GM21423 (cell line): ENCODE data around the gene MS4A5.
"Not testable (repeated sequence)": the region's sequence is repeated elsewhere in the genome, so short reads cannot be mapped to it uniquely, and the experiment has no call there.

ENCODE experiments used
- ATAC-seq: cut with Tn5 transposase; IDR thresholded peaks from one replicate; pipeline ENCODE4 v1.9.1; 2021; ENCODE audit warnings: mild to moderate bottlenecking, moderate library complexity; ENCODE audit not compliant: unreplicated experiment

MS4A5 gene, protein sequence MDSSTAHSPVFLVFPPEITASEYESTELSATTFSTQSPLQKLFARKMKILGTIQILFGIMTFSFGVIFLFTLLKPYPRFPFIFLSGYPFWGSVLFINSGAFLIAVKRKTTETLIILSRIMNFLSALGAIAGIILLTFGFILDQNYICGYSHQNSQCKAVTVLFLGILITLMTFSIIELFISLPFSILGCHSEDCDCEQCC

DNA sequence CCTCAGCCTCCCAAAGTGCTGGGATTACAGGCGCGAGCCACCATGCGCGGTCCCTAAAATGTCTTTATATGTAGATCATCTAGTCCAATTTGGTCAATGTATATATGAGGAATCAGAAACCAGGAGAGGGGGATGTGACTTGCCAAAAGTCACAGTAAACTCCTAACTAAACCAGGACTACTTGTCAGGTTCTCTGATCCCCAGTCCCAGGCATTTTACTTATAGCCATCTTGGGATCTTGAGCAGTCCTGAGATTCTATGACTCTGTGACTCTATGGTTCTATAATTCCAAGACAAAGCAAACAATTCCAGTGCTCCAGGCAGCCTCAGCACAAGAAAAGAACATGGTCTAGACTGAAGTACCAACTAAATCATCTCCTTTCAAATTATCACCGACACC is at the start of gene MS4A5:
Gene MS4A5, plus strand, starts transcription at position 301 of the 400 bp plus-strand sequence. CDS start 103 bp downstream, outside the sequence.
- no peak for ATAC-seq

DNA sequence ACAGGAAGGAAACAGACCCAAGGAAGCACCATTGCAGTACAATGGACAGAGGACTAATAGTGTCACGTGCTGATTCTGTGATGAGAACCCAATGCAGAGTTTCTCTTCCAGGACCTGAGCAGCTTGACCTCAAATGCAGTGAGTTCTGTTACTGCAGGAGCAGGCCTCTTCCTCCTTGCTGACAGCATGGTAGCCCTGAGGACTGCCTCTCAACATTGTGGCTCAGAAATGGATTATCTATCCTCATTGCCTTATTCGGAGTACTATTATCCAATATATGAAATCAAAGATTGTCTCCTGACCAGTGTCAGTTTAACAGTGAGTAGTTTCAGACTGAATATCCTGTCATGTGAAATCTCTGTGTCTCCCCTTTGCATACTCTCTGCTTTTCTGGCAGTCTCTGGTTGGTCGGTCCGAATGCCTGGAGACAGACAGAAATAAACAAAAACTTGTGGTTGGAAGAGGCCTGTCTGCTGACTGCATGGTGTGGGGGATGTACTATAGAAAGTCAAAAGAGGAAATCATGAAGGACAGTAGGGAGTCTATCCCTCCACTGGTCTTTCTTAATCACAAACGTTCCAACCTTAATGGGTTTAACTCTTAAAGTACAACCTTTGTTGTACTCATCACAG is 40.0 kb upstream of the MS4A5 start:
- ATAC-seq: peak; percentile 78

DNA sequence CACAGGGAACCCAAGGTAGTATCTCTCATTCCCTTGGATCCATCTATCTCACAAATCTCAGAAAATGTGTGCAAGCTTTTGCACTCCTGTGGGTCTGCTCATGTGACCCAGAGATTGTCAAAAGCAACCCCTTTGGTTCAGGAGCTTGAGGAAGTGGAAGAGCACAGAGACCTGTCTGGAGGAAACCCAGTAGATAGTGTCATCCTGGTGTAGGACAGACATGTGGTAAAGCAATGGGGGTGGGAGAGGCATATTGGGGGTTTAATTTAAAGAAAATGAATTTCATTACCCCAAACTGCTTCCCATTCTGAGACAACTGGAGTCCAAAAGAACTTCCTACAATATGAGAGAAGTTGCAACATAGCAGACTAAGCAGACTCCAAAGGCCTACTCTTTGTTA is 39.0 kb upstream of the MS4A5 start:
- no peak for ATAC-seq

DNA sequence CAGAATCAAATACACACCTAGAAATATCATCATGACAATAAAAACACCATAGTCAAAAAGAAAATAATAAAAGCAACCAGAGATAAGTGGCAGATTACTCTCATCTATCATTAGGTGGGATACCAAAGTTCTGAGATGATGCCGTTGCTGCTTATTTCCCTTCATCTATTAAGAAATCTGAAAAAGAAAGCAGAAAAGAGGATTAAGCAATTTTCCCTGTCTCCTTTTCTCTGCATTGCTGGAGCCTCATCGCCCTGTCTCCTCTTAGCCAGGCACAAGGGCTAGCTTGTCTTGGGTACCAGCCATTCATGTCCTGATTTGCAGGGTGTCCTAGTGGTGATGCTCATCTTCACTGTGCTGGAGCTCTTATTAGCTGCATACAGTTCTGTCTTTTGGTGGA is 37.0 kb upstream of the MS4A5 start:
- no peak for ATAC-seq

DNA sequence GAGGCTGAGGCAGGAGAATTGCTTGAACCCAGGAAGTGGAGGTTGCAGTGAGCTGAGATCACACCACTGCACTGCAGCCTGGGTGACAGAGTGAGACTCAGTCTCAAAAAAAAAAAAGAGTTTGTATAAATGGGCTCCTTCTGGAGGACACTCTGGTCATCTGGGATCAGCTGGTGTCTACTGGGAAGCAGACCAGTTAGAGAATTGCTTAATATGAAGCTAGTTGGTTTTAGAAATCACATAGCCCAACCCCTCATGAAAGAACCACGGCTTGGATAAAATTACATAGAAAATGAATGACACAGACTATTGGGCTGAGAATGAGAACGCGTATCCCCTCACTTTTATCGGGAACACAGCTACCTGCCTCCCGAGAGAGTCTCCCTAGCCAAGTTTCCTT is 36.4 kb upstream of the MS4A5 start:
- ATAC-seq: no peak

DNA sequence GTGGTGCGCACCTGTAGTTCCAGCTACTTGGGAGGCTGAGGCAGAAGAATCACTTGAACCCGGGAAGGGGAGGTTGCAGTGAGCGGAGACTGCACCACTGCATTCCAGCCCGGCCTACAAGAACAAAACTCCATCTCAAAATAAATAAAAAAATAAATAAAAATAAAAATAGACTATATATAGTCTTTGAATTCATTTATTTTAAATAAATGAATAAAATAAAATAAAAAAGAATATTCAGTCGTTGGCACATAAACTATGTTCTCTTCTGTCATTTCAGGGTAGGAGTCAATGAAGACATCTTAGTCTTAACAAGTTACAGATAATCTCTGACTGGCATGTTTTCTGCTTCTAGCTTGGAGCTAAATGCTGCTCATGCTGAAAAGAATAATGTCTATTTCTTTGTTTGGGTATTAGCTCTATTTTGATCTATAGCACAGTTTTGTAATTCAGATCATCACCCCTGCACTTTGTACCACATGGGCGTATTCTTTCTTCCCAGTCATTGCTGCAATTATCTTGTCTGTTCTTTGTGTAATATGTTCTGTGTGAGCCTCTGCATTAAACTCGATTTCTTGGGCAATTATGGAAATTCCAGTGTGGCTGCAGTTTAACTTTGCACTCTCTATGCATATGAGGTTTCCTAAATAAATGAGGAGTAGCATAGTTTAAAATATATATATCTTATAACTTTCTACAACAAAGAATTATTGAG is 34.5 kb upstream of the MS4A5 start:
- no peak for ATAC-seq

DNA sequence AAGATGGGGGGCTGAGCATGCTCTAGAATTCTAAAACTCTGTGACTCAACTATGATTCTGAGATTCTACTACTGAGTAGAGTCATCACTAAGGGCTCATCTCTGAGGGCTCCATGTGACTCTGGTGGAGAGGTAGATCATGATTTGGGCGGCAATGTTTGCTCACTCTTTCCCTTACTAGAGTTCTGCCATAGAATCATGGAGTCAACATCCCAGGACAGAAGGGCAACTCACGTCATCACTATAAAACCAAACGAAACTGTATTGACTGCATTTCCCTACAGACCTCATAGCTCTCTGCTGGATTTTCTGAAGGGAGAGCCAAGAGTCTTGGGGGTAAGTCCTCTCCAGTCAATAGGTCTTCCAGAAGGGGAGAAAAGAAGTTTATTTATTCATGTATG is 33.0 kb upstream of the MS4A5 start, which contains the start of gene MS4A14:
Gene MS4A14, plus strand, starts transcription at position 78 of the 400 bp plus-strand sequence. Its CDS starts 120 bp downstream, at position 198.
- ATAC-seq: no peak

DNA sequence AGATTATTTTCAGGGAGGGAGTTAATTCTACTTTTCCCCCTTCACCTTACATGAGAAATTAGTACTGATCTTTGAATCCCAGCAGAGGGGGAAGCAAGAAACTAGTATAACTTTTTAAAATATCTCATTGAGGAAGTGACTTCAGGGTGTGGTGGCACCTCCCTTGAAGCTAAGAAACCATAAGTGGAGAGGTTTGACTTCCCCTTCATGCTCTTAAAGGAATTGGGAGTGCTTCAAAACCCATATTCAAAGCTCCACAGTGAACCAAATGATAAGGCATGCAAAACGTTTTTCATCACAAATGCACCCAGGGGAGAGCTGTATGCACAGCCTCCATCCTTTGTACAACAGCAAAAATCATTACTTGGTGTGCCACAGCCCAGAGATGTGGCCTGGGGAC is 32.6 kb upstream of the MS4A5 start:
- no peak for ATAC-seq

DNA sequence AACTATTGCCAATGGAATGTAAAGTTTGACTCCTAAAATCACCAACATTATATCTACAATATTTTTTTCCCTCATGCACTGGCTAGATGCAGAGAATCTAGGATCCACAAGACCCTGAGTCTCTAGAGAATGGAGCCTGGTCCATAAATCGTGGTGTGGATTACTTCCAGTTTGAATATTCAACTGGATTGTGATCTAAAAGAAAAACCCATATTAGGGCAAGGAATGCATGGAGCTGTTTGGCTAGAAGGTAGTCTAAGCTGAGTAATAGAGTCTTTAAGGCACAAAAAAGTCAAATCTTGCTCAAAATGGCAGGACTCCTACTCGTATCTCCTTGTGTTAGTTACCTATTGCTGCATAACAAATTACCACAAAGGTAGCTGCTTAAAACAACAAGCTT is 9.4 kb upstream of the MS4A5 start:
- ATAC-seq: no peak

DNA sequence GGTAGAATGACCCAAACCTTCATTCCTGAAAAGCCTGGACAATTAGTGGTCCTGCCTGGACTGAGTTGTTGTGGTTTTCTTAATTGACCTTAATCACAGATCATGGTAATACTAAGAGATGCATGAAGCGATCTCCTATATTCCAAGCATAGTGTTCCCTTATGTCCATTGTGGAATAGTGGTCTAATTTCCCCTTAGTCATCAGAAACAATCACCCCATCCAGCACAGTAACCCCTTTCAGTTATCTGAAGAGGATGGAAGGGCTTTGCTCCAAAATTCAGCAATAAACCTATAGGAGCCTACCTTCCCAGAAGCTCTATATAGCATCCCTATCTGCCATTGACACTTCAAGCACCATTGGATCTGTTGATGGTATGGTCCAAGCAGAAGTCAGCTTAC is 6.8 kb upstream of the MS4A5 start:
- ATAC-seq: no peak

DNA sequence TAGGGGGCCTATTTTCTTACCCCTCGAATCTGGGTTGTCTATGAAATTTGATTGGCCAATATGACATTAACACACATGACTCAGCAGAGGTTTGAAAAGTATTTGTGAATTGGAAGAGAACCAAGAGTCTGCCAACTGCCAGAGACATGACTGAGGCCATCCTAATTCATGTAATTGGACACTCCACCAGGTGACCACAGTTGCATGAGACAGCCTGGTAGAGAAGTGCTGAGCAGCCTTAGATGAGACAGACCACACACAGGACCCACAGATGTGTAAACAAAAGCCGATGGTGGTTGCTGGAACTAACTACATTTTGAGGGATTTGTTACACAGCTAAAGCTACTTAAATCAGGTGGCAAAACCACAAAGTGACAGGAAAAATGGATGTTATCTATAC is 855 bp upstream of the MS4A5 start:
- ATAC-seq: no peak

DNA sequence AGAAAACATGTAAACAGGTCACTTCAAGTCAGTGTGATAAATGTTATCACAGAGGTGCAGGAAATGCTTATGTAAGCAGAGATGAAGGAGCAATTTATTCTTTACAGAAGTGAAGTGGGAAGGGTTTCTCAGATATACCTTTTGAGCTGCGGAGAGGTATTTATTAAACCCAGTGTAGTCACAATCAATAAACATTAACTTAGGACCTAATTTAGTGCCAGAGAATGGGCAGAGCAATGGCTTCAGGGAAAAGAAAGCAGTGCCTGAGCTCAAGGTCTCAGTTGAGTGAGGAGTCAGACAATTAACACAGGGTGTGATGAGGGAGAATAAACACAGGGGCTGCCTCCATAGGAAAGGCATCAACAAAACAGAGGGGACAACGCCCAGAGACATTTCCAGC is 1.9 kb downstream of the MS4A5 start:
- ATAC-seq: no peak

DNA sequence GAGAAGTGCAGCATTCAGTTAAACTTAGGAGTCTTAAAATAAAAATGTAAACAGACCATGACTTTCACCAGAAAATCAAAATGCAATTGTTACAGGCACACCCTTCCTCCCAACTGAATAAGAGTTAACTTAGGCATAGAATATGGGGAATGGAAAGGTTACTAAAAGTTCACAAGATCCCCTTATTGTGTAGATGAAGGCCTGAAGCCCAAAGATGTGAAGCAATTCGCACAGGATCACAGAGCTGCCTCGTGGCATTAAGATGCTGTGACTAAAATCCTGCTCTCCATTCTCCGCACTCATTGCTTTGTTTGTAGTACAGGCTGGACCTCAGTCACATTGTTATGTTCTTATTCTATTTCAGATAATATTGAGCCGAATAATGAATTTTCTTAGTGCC is 4.0 kb downstream of the MS4A5 start:
- ATAC-seq: no peak

DNA sequence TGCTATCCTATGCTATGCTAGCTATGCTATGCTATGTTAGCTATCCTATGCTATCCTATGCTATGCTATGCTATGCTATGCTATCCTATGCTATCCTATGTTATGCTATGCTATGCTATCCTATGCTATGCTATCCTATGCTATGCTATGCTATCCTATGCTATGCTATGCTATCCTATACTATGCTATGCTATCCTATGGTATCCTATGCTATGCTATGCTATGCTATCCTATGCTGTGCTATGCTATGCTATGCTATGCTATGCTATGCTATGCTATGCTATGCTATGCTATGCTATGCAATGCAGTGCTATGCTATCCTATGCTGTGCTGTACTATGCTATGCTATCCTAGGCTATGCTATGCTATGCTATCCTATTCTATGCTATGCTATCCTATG is 17.7 kb downstream of the MS4A5 start:
- ATAC-seq: no peak

DNA sequence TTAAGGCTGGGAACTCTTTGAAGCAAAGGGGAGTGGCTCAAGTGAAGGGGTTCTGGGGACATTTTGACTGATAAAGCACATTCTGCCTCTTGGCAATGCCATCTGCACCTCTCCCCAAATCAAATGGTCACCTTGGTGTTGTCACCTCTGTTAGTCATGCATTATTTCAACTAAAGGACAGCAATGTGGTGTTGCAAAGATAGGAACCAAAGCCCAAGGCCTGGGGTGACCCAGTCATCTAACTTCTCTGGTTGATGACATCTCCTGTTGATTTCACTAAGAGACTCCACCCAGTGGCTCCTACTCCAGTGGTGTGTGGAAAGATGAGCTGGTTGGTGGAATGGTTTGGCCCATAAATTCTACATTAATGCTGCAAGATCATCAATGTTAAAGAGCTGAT is 18.5 kb downstream of the MS4A5 start:
- no peak for ATAC-seq

DNA sequence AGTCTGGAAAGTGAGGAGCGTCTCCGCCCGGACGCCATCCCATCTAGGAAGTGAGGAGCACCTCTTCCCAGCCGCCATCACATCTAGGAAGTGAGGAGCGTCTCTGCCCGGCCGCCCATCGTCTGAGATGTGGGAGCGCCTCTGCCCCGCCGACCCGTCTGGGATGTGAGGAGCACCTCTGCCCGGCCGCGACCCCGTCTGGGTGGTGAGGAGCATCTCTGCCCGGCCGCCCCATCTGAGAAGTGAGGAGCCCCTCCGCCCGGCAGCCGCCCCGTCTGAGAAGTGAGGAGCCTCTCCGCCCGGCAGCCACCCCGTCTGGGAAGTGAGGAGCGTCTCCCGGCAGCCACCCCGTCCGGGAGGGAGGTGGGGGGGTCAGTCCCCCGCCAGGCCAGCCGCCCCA is 21.8 kb downstream of the MS4A5 start:
- ATAC-seq: not testable (repeated sequence)

DNA sequence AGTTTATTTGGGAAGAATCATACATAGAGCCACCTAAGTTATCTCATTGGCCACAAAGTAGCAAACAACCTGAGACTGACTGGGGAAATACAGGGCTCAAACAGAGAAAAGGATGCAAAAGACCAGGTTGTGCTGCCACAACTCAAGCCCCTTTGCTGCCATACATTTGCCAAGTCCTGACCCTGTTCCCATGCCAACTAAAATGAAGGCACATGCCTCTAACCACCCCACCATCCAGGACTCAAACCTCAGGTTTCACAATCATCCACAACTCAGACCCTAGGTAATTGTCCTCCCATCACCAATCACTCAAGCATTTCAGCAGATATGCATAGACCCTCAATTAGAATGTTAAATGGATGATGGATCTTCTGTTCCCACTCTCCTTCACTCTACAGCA is 24.8 kb downstream of the MS4A5 start:
- no peak for ATAC-seq

DNA sequence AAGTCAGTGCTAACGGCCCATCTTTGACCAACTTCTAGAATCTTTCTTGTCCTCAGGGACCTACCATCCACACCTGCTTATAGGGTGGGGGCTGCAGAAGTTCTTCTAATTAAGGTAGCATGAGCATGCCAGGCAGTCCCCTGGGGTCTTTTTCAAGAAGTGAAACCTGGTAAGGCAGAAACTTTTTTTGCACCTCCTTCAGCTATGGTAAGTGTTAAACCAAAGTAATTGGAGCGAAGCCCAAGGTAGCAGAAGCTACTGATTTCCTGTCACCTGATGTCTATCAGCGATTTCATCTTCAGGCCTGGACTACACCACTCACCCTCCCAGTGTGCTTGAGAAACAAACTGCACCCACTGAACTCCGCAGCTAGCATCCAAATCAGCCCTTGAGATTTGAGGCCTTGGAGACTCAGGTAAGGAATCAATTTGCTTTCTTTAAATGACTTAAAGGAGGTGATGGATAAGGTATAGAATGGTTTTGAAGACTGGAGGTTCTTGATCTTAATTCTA is 26.2 kb downstream of the MS4A5 start, which contains the start of gene MS4A1:
Gene MS4A1, plus strand, starts transcription at position 317 of the 512 bp plus-strand sequence. CDS start 6,528 bp downstream, outside the sequence.
- peak; percentile 87 for ATAC-seq

DNA sequence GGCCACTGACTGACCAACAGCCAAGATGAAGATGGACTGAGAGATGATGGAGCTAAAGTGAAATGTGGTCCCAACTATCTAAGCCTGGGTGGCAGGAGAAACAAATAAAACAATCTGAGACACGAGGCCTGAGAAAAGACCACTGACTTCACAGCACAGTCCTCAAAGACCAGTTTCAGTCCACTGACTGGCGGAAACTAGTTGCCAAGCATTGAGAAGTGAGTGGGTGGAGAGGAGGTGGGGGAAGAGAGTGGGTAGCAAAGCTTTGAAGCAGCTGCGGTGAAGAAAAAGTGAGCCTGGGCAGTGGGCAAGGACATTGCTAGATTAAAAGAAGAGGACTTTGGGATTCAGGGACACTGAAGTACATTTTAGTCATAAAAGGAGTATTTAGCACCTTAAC is 28.2 kb downstream of the MS4A5 start:
- ATAC-seq: peak; percentile 28

DNA sequence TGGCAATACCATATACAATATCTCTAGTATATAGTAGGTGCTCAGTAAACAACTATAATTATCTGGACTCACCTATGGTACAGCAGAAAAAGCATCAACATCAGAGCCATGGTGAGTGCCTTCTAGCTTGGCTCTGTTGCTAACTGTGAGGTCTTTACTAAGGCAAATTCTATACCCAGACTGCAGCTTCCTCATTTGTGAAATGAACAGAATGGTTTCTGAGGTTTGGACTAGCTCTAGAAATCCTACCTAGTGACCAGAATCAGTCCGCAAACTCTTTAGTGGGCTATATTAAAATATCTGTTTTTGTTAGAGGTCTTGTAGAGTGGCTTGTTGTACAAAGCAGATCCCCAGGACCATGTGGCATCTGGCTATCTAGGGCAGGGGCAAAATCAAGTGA is 30.0 kb downstream of the MS4A5 start:
- ATAC-seq: no peak

DNA sequence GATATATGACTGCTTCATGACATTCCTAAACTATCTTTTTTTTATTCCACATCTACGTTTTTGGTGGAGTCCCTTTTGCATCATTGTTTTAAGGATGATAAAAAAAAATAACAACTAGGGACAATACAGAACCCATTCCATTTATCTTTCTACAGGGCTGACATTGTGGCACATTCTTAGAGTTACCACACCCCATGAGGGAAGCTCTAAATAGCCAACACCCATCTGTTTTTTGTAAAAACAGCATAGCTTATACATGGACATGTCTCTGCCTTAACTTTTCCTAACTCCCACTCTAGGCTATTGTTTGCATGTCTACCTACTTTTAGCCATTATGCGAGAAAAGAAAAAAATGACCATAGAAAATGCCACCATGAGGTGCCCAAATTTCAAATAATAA is 39.5 kb downstream of the MS4A5 start:
- no peak for ATAC-seq

DNA sequence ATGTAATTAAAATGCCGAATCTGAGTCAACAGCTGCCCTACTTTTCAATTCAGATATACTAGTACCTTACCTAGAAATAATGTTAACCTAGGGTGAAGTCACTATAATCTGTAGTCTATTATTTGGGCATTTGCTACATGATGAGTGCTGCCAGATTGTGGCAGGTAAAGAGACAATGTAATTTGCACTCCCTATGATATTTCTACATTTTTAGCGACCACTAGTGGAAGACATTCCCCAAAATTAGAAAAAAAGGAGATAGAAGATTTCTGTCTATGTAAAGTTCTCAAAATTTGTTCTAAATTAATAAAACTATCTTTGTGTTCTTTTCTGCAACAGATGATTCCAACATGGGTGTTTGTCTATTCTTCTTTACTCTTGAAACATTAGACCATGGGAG is 40.4 kb downstream of the MS4A5 start:
- no peak for ATAC-seq
